GM21381 (cell line): ENCODE results near the gene SLC1A4.
A peak's percentile ranks its signal among the peaks of the same experiment; 100 is the strongest.
"Not testable (repeated sequence)": the region's sequence is repeated elsewhere in the genome, so short reads cannot be mapped to it uniquely, and the experiment has no call there.

Source experiments
- ATAC-seq: cut with Tn5 transposase; IDR thresholded peaks from one replicate; pipeline ENCODE4 v1.9.1; 2021; ENCODE audit warnings: mild to moderate bottlenecking, moderate library complexity; ENCODE audit not compliant: unreplicated experiment

Gene SLC1A4

DNA sequence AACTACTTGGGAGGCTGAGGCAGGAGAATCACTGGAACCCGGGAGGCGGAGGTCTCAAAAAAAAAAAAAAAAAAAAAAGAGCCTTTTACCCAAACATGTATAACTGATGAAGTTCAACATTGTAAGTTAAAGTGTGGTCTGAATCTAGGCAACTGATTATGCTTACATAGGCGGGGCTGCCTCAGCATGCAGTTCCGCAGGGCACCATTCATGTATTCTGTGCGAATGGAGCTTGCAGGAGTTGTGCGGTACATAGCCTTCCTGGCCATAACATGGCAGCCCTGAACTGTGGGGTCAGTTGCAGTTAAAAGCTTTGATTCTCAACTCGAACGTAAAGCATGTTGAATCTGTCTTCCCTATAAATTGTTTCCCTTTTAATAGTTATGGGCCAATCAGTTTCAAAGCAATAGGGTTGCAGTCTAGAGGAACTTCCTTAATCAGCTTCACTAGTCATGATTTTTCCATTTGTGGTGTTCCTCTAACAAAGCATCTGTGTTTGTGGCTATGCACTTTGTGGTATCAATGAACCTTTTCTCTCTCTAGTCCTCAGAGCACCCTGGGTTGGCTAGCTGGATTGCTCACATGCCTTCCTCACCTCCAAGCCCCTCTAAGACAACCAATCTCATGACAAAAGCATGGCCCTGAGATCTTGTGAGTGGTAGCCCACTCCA lies 36.4 kb downstream of the SLC1A4 start:
- ATAC-seq: no peak

DNA sequence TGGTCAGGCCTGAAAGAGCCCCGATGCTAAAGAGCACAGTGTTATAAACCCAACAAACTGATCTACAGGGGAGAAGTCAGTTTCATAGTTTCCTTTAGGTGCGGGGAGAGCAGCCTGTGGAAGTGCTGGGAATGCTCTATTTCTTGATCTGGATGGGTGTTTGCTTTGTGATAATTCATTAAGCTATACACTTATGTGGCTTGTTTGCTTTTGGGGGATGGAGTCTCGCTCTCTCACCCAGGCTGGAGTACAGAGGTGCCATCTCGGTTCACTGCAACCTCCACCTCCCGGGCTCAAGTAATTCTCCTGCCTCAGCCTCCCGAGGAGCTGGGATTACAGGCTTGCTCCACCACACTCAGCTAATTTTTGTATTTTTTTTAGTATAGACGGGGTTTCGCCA lies 37.0 kb downstream of the SLC1A4 start:
- no peak for ATAC-seq

DNA sequence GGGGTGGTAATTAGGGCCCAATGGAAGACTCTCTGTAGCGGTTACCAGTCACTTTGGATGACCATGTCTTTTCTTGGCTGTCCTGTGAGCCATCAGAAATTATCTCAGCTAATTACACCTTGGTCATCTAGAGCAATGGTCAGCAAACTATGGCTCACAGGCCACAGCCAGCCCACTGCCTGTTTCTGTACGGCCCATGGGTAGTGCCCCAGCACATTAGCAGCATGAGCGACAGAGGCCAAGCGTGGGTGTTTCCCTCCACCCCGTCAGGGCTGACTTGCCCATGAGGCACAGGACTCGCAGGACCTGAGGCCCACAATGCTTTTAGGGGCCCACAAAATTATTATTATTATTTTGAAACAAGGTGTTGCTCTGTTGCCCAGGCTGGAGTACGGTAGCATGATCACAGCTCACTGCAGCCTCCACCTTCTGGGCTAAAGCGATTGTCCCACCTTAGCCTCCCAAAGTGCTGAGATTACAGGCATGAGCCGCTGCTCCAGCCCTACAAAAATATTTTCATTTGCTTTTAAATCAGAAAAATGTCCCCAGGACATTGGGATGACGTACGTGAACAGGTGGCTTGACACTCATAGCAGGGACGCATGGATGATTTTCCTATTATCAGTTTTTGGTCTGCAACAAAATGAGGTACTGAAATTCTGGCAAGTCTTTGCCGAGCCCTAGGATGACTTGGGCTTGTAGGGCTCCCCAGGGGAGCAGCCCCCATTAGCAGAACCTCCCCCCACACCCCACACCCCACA lies 37.7 kb downstream of the SLC1A4 start:
- no peak for ATAC-seq

DNA sequence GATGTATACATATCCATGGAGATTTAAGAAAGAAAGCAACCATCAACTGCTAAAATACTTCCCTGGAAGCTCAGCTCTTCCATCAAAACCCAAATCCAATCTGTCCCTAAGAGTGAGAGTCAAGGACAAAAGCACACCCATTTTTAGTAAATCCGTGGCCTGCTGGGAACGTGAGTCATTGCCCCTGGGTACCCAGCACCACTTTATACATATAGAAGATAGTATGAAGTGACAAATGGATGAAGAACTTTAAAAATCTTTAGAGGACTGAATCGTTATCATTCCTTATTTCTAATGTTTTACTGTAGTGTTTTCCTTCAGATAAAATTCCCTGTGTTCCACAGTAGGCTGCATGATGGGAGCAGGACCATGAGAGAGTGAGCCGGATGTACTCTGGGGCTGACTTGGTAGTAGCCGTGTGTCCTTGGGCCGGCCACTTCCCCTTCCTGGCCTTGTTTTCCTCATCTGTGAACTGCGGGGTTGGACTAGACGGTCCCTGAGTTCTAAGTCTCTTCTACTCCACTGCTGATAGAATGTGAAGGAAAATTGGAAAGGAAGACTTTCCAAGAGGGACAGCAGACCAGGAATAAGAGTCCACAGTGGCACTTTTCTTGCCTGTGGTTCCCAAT lies 38.5 kb downstream of the SLC1A4 start:
- ATAC-seq: no peak

DNA sequence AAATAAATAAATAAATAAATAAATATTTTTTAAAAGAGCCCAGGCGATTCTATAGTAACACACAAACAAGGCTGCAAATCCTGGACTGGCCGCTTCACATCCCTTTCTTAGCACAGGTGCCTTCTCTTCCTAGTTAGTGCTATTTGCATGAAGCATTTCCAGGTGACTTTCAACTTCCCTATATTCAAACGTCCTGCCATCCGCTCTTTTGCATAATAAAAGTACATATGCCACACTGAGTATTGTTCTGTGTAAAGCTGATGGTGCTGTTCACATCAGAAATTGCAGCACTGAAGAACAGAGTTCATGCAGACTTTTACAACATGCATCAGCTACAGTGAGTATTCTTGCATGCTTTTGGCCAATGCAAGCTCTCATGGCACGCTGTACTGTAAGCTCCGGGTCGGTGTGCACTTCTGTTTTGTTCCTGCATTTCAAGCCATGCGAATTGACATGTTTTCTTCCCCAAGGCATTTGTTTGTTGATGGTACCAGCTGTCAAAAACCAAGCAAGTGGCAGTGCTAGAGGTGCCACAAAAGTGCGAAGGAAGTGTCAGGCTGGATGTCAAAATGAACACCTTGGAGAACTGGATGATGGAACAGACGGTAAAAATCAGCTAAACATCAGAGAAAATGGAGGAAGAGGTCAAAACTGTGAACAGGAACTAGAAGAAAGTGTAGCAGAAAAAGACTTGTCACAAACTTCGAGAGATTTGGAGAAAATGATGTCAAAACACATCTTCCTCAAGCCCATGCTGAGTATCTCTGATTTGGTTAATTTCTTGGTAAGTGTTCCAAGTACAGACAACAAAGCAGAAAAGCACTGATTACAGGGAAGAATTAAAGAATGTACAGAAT lies 41.5 kb downstream of the SLC1A4 start:
- ATAC-seq: no peak

DNA sequence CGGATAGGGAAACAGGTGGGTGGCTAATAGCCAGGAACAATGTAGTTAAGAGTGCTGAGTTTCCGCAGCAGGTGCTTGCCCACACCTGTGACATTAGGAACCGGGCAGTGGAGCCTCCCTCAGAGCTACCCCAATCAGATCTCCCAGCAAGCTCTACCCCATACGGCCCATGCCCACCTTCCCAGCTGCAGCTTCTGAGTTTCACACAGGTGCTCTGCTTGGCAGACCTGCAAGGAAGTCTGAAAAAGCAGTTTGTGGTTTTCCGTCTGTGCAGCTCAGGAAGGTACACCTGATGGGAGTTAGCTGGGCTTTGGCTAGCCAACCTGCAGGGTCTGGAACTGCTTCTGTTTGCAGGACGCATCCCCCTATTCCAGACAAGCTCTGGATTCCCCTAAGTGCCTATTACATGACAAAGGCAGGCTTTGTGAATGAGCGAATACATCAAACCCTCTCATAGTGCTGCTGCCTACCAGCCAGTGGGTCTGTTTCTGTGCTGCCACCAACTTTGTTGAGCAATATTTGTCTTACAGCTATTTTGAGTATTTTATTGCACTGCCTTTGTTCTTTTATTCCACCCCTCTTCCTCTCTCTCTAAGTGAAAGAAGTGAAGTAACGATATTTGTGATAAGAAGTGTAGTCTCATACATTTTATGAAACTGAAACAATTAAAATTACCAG lies 42.3 kb downstream of the SLC1A4 start:
- ATAC-seq: no peak

DNA sequence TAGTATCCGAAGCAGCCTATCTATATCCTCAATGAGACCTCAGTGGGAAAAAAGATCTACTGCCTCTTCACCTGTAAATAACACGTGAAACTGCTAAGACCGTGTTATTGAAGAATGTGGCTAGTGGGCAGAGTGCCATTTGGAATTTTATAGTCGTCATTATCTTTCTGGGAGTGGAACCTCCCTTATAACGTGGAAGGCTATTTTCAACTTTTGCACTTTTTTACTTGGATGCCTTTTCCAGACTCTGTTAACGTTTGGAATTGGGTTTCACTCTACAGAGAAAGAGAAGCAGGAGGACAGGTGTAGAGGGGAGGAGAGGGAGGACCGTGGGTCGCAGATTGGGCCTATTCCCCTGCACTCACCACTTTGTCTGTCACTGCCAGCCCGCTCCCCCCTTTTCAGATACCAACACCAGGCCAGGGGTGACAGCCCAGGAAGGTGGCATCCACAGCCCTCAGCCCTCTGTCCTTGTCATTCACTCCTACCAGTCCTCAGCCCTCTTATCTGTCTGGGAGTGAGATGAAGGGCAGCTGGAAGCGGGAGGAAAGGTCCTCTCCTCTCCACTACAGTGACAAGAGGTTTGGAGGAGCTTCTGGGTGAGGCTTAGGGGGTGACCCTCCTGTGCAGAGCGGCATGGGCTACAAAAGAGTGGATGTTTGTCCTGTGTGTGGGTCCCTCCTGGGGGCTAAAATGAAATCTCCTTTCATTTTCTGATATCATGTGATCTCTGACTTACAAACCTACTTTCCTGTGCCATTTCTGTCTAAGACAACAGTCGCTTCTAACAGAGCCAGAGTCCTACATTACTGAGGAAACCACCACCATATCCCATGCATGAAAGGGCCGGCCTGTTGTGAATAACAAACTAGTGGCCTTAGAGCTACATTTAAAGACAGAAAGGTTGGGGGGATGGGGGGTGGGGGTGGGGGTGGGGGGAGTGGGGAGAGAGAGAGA lies 43.1 kb downstream of the SLC1A4 start:
- ATAC-seq: no peak

DNA sequence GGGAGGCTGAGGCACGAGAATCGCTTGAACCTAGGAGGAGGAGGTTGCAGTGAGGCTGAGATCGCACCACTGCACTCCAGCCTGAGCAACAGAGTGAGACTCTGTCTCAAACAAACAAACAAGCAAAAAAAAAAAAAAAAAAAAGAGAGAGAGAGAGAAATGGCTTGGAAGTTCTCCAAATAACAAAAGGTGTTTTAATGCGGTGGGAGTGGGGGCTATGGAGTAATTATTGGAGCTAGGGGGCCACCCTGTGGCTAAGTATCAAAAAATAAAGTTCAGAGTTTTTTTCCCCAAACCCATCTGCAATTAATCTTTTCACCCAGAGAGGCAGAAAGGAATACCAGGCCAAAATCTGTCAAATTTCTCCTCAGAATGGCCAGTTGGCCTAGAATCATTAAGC lies 44.0 kb downstream of the SLC1A4 start:
- no peak for ATAC-seq

DNA sequence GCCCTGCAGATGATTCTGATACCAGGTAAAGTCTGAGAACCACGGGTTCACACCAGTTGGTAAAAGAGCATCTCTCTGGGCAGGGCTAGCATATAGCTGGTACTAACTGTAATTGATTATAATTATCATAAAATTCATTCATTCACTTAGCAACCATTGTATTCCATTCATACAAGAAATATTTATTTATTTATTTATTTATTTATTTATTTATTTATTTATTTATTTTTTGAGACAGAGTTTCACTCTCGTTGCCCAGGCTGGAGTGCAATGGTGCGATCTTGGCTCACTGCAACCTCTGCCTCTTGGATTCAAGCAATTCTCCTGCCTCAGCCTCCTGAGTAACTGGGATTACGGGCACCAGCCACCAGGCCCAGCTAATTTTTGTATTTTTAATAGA lies 44.5 kb downstream of the SLC1A4 start:
- not testable (repeated sequence) for ATAC-seq

DNA sequence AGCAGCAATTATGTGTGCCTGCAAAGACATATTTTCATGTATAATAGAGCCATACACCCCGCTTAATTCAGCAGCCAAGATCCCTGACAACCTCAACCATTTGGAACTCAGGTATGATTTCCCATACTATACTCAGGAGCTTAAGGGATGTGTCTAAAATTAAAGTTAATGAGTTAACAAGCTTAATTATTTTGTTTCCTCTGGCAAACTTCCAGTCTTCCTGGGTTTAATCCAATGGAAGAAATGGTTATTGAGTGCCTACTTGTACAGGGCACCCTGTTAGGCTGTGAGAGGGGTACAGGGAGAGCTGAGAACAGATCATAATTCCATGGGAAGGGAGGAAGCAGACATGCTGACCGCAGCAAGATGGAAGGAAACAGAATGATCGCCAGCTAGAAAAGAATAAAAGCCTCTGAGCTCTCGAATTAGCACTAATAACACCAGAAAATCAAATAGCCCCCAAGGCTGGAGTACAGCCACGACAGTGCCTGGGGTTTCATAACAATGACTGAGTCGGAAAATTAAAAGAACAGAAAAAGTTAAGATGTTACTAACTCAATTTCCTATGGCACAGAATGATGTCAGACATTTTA lies 46.2 kb downstream of the SLC1A4 start:
- ATAC-seq: no peak

DNA sequence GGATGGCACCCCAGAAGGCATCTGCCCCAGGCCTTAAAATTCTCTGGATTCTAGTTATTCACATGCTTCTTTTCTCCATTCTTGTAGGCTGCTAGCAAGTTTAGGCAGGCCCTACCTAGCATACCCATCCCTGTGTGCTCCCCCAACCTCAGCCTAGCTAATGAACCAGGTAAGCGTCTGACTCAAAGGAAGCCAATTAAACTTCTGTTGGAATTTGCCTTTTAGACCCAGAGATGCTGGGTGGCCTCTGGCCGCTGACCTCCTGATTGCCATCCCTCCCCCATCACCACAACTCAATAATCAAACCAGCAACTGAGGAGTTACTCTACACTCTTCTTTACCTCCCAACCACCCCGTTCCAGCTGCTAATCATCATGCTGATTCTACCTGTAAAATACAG lies 48.0 kb downstream of the SLC1A4 start:
- no peak for ATAC-seq

DNA sequence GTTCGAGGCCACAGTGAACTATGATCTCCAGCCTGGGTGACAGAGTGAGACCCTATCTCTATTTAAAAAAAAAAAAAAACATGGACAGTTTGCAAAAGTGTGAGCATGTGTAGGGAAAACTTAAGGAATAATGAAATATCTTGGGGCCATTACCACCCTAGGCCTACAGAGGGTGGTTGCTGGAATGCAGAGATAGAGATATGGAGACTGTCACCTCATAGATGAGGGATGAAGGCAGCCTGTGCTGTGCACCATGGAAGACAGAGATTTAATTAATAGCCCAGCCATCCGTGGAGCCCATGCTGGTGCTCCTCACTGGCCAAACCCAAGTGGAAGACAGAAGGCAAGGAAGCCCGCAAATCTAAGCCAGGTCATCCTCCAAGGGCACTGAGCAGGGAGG lies 50.4 kb downstream of the SLC1A4 start:
- ATAC-seq: no peak

DNA sequence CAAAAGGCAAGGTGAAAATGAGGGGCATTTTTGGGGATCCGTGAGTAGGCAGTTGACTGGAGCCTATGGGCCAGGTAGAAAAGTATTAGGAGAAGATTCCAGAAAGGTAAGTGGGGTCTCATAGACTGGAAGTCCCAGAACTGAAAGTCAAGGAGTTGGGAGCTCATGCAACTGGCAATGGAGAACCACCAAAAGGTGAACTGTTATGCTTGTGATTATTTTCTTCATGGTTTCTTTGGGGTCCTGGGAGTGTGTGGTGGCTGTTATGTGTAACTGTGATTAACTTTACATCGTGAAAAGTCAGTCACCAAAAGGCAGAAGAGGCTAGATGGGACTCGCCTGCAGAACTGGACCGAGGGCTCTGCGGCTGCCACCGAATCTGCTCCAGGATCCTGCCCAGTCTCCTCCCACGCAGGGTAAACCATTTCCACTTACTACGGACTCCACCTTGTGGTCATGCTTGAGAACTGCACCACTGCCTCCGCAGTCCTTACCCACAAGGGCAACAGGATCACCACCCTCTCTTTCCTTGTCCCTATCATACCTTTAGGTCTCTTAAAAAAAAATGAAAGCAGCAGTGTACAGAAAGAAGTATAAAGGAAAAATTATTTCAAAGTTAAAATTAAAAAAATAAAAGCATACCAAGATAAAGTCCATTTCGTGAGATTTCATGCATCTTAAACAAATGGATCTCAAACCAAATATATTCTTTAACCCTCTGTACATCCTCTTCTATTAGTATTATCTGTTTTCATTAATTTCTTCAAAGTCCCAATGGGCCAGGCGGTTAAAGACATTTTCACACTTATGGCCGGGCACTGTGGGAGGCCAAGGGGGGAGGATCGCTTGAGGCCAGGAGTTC lies 51.4 kb downstream of the SLC1A4 start:
- peak; percentile 82 for ATAC-seq

DNA sequence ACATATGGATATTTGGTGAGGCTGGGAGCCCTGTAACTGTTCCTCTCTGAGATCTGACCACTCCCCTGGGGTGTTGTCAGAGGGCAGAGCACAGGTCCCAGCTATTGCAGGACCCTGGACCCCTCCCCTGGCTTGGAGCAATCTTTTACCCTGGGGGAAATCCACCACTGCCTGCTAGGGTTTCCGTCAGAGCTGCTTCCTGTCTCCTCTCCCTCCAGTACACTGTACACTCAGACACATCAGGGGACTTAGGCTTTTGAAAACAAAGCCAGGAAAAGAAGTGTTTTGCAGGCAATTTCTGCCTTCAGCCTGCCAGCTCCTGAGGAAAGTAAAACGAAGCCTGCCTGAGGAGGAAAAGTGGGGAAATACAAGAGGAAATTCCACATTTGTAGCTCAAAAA lies 53.8 kb downstream of the SLC1A4 start:
- ATAC-seq: no peak

DNA sequence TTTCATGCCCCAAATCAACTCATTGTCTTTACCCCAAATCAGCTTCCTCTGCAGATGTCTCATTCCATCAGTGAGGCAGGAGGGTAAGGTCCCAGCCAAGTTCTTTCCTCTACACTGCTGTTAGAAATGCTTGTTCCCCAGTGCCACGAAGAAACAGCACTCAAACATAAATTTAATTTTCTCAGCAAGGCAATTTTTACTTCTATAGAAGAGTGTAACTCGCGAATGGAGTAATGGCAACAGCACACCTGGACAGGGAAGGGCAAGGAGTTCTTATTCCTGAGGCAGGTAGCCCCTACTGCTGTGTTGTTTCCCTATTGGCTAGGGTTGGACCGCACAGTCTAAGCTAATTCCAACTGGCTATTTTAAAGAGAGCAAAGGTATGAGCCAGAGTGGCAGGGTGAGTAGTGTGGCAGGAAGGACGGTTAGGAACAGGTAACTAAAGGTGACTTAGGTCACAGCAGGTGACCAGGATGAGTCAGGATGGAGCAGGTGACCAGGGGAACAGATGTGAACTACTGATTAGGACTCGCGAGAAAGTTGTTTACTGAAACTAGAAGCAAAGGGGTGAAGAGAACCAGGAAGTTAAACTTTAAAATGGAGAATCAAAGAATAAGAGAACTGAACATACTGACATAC lies 55.0 kb downstream of the SLC1A4 start:
- no peak for ATAC-seq

DNA sequence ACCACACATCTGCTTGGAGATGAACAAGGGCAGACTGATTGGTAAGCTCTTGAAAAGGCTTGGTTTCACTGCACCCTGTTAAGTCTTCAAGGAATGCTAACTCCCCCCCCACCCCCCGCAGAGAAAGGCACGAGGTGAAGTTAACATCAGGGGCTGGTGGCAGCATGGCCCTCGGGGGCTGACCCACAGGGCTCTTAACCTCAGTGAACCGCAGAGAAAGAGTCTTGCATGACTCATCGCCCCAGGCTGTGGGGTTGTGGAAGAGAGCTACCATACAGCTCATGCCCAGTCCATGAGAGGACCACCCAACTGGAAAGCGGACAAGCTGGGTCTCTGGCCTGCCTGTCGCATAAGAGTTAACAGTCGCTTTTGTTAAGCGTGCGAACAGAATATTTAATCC lies 56.5 kb downstream of the SLC1A4 start:
- no peak for ATAC-seq

DNA sequence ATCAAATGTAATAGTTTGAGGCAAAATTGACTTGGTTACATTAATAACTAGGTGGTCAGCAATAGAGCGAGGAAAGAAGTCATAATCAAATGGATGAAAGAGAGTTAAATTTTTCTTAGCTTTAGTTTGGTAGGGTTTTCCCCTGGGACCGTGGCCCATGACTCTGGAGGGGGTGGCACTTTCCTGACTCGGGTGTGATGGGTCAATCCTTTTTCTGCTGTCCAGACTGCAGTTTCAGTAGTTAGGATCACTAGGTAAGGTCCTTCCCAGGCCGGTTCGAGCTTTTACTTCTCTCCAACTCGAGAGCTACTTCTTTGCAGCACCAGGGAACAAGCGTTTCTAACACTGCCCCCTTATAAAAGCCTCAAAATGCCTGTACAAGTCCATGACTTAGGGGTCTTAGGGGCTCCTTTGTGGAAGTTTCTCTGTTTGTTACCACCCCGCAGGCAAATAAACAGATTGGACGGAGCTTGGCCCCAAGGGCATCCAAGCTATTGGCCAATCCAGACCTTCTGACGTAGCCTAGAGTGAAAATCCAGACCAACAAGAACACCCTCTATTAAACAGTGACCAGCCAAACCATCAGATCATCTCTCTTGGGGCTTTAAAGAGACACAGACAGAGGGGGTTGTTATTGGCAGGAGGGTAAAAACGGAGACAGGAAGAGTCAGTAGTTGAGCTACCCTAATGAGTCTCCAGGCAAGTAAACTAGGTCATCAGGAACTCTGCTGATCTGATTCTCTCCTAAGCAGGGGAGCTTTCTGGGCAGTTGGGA lies 57.6 kb downstream of the SLC1A4 start:
- no peak for ATAC-seq
